GM18505 (cell line): ENCODE measurements around the gene GMDS.

Experiments used
- ATAC-seq: cut with Tn5 transposase; IDR thresholded peaks from one replicate; pipeline ENCODE4 v1.9.1; 2021; ENCODE audit not compliant: unreplicated experiment
- POLR2A ChIP-seq: IDR thresholded peaks from 4 replicates; pipeline ENCODE4 v1.6.1; 2011; ENCODE audit warnings: borderline replicate concordance; ENCODE audit not compliant: insufficient read depth, insufficient read length; ENCODE audit errors: extremely low read depth

Gene GMDS

GRCh38 chr6:1594445-1595200 is 650.8 kb downstream of the GMDS start:
- no peak for TF ChIP-seq POLR2A
- ATAC-seq: no peak

GRCh38 chr6:1593958-1594314 is 651.5 kb downstream of the GMDS start:
- ATAC-seq: no peak
- TF ChIP-seq POLR2A: no peak

GRCh38 chr6:1593286-1593957 is 652.0 kb downstream of the GMDS start:
- ATAC-seq: no peak
- TF ChIP-seq POLR2A: no peak

- TF ChIP-seq POLR2A: no peak
- ATAC-seq: no peak
Observed at GRCh38 chr6:1592852-1593251, 652.6 kb downstream of the GMDS start.

GRCh38 chr6:1591926-1592325 is 653.5 kb downstream of the GMDS start:
- no peak for TF ChIP-seq POLR2A
- ATAC-seq: no peak

- no peak for ATAC-seq
- TF ChIP-seq POLR2A: no peak
Observed at GRCh38 chr6:1591243-1591642, 654.2 kb downstream of the GMDS start.

GRCh38 chr6:1590580-1590979 is 654.8 kb downstream of the GMDS start:
- no peak for TF ChIP-seq POLR2A
- ATAC-seq: no peak

- TF ChIP-seq POLR2A: no peak
- ATAC-seq: no peak
Observed at GRCh38 chr6:1589208-1589607, 656.2 kb downstream of the GMDS start.

GRCh38 chr6:1587977-1588376 is 657.4 kb downstream of the GMDS start:
- no peak for TF ChIP-seq POLR2A
- no peak for ATAC-seq

GRCh38 chr6:1587546-1587945 is 657.9 kb downstream of the GMDS start:
- no peak for ATAC-seq
- no peak for TF ChIP-seq POLR2A

GRCh38 chr6:1586861-1587450 is 658.4 kb downstream of the GMDS start:
- ATAC-seq: no peak
- TF ChIP-seq POLR2A: no peak

- TF ChIP-seq POLR2A: no peak
- no peak for ATAC-seq
Observed at GRCh38 chr6:1586256-1586655, 659.1 kb downstream of the GMDS start.

- TF ChIP-seq POLR2A: no peak
- ATAC-seq: no peak
Observed at GRCh38 chr6:1585669-1586049, 659.7 kb downstream of the GMDS start.
